ENCODE data around the gene PLA2G4B. TPM values are rescaled to one million over a fixed set of nuclear protein-coding genes. Genes with fewer than 3 reads are reported as not detected.

The PLA2G4B gene
- total and polyA plus RNA-seq, 4 donors, result 5.7 to 13.0 (median 10.6) TPM

DNA sequence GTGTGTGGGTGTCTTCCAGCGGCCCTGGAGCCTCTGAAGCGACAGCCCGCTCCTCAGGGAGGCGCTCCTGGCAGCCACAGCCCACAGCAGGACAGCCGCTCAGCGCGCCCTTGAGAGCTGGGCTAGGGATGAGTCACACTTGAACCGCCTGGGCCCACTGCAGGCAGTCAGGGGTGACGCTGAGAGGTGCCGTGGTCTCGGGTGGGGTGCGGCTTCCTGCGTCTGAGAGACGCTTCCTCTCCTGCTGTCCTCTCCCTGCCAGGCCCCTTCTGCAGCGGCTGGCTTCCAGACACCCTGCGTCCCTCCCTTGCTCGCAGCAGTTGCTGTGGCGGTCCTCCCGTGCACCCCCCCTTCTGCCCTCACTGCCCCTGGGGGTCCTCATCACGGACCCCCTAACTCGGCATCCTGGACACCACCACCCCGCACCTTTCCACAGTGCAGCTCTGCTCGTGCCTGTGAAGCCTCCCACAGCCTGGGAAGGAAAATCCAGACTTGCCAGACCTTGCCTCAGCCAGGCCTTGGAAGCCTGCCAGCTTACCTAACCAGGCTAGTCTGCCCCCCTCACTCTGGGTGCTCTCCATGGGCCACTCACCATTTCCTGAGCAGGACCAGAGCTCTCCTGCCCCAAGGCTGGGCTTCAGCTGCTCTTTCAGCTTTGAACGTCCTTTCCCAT is 56.3 kb downstream of the PLA2G4B start:
- peak; percentile 85 for ATAC-seq (ENCODE audit: insufficient read depth, low FRiP score)
- H3K4me3 ChIP-seq, result no peak overlapping the region
- no peaks in the 10 kb centered on the region for H3K27me3 ChIP-seq (ENCODE audit: control insufficient read depth in 3 of 3, insufficient read depth in 3 of 3, low read length in 2 of 3)
- TF ChIP-seq CTCF (IDR thresholded peaks at IDR 0.05; ENCODE audit: control extremely low read depth, extremely low read depth), result no peak
- peak overlapping the region; percentile 80 to 81 for H3K27ac ChIP-seq (ENCODE audit: low read depth in 1 of 2, low read length in 1 of 2)
- no peak overlapping the region for H3K9ac ChIP-seq (ENCODE audit: insufficient read depth in 1 of 2, low read length in 2 of 2)
- H3K4me1 ChIP-seq (ENCODE audit: control insufficient read depth in 5 of 5, insufficient read depth in 5 of 5, low read length in 5 of 5), result peaks cover 0 to 21% (median 10%) of the 10 kb centered on the region in 5 donors
- WGBS, 2 donors, result 11 to 12% methylated on average over 24 of the region's 24 CpGs
- H3K36me3 ChIP-seq (ENCODE audit: control insufficient read depth in 4 of 4, insufficient read depth in 4 of 4, low read length in 4 of 4), result peaks cover 0 to 13% (median 2%) of the 10 kb centered on the region in 4 donors
- H3K9me3 ChIP-seq (ENCODE audit: control insufficient read depth in 4 of 4, insufficient read depth in 3 of 4, low read length in 3 of 4), result no peaks in the 10 kb centered on the region
- DNase-seq, result peak; percentile 46 to 72 (median 72)

GRCh38 chr15:41895491-41895890 is 56.8 kb downstream of the PLA2G4B start:
- no peak for TF ChIP-seq CTCF (IDR thresholded peaks at IDR 0.05; ENCODE audit: control extremely low read depth, extremely low read depth)
- H3K9ac ChIP-seq (ENCODE audit: insufficient read depth in 1 of 2, low read length in 2 of 2), result no peak overlapping the region
- H3K27me3 ChIP-seq (ENCODE audit: control insufficient read depth in 3 of 3, insufficient read depth in 3 of 3, low read length in 2 of 3), result no peaks in the 10 kb centered on the region
- H3K4me3 ChIP-seq, result no peak overlapping the region
- H3K9me3 ChIP-seq (ENCODE audit: control insufficient read depth in 4 of 4, insufficient read depth in 3 of 4, low read length in 3 of 4), result no peaks in the 10 kb centered on the region
- WGBS, 2 donors, result 95 to 96% methylated on average over 11 of the region's 11 CpGs
- no peak for ATAC-seq (ENCODE audit: insufficient read depth, low FRiP score)
- peaks cover 0 to 21% (median 10%) of the 10 kb centered on the region in 5 donors for H3K4me1 ChIP-seq (ENCODE audit: control insufficient read depth in 5 of 5, insufficient read depth in 5 of 5, low read length in 5 of 5)
- no peak for DNase-seq
- H3K27ac ChIP-seq (ENCODE audit: low read depth in 1 of 2, low read length in 1 of 2), result peak overlapping the region; percentile 80 to 81
- peaks cover 0 to 17% (median 2%) of the 10 kb centered on the region in 4 donors for H3K36me3 ChIP-seq (ENCODE audit: control insufficient read depth in 4 of 4, insufficient read depth in 4 of 4, low read length in 4 of 4)

- WGBS, 2 donors, result 98% methylated on average over 1 of the region's 1 CpG
- TF ChIP-seq CTCF (IDR thresholded peaks at IDR 0.05; ENCODE audit: control extremely low read depth, extremely low read depth), result no peak
- Histone ChIP-seq H3K4me3 (no peak overlapping the region), H3K9ac (ENCODE audit: insufficient read depth in 1 of 2, low read length in 2 of 2) (no peak overlapping the region), H3K9me3 (ENCODE audit: control insufficient read depth in 4 of 4, insufficient read depth in 3 of 4, low read length in 3 of 4) (no peaks in the 10 kb centered on the region), H3K27me3 (ENCODE audit: control insufficient read depth in 3 of 3, insufficient read depth in 3 of 3, low read length in 2 of 3) (no peaks in the 10 kb centered on the region), H3K4me1 (ENCODE audit: control insufficient read depth in 5 of 5, insufficient read depth in 5 of 5, low read length in 5 of 5) (peaks cover 0 to 21% (median 10%) of the 10 kb centered on the region in 5 donors), H3K36me3 (ENCODE audit: control insufficient read depth in 4 of 4, insufficient read depth in 4 of 4, low read length in 4 of 4) (peaks cover 0 to 22% (median 2%) of the 10 kb centered on the region in 4 donors), H3K27ac (ENCODE audit: low read depth in 1 of 2, low read length in 1 of 2) (no peak overlapping the region)
- ATAC-seq (ENCODE audit: insufficient read depth, low FRiP score) (no peak), DNase-seq (no peak)
Measured at GRCh38 chr15:41895957-41896356, 57.3 kb downstream of the PLA2G4B start.

Measured in lung (tissue), 12 donors.